Germinal center (tissue), 1 donor: ENCODE measurements around the gene C1orf53.

Experiments used
- DNase-seq: peaks from one replicate; pipeline ENCODE4 v3.0.0; 2012; ENCODE audit warnings: mixed read lengths, low spot score

Gene C1orf53

DNA sequence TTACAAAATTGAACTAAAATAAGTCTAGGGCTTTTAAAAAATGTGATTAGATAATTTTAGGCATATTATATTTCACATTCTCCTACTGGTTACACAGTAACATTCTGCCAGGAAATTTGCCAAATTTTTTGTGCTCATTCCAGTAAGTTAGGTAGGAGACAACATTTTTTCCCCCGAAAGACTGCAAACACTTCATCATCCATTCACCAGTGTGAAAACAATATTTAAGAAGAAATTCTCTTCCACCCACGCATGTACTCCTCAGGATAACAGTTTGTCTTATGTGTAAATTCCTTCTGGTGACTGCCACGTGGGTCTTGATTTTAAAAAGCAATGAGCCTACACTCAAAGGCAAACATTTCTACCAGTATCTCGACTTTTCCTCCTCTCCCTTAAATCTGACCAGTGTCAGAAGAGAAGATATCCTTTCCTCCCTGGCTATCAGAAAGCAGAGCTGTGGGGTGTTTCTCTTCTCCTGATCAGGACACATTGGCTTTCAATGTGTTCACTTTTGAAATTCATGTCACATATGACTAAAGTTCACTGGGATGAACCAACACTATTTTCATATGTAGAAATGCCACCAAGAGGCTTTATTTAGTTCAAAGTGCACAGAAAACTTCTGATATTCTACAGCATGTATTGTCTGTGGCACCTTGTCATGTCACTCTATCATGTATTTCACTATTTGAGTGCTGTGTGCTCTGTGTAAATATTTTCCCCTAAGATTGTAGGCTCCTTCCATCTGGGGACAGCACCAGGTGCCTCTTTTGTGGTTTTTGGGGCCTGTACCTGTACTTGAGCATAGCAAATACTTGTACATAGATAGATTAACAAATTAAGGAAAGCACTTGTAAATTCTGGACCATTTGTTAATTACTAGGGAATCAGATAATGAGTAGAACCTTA, 53.3 kb downstream of the C1orf53 start:
- DNase-seq, result no peak
